VCaP (cell line): Measurements from ENCODE around the gene SH2D1B.
"Not testable (repeated sequence)": the region's sequence is repeated elsewhere in the genome, so short reads cannot be mapped to it uniquely, and the experiment has no call there.

Source experiments
- H3K27ac ChIP-seq: fragments of 450-650 bp; 2 replicates; pipeline ENCODE4 v1.5.1; 2017
- CTCF ChIP-seq: fragments of 450-650 bp; conservative IDR thresholded peaks from 2 replicates; pipeline ENCODE4 v1.5.1; 2017; ENCODE audit warnings: mild to moderate bottlenecking, moderate library complexity

Gene SH2D1B

GRCh38 chr1:162412002-162412401, at the start of gene SH2D1B:
TSS of gene SH2D1B (minus strand) at chr1:162412136. CDS start at chr1:162412016, 120 bp downstream.
- no peak for TF ChIP-seq CTCF
- no peak within 1 kb of the TSS for H3K27ac ChIP-seq

GRCh38 chr1:162458236-162458635, 46.3 kb upstream of the SH2D1B start:
- TF ChIP-seq CTCF, result no peak
- H3K27ac ChIP-seq, result no peak overlapping the region

GRCh38 chr1:162456323-162456722, 44.4 kb upstream of the SH2D1B start:
- TF ChIP-seq CTCF, result no peak
- H3K27ac ChIP-seq, result no peak overlapping the region

- H3K27ac ChIP-seq, result not testable (repeated sequence)
These were observed 42.4 kb upstream of the SH2D1B start for GRCh38 chr1:162454361-162454760.

- no peak overlapping the region for H3K27ac ChIP-seq
- TF ChIP-seq CTCF, result no peak
These were observed 35.0 kb upstream of the SH2D1B start for GRCh38 chr1:162446946-162447345.

- H3K27ac ChIP-seq, result no peak overlapping the region
- TF ChIP-seq CTCF, result no peak
These were observed 33.0 kb upstream of the SH2D1B start for GRCh38 chr1:162444903-162445302.

- H3K27ac ChIP-seq, result not testable (repeated sequence)
These were observed 21.2 kb upstream of the SH2D1B start for GRCh38 chr1:162432977-162433713.

GRCh38 chr1:162430583-162430982, 18.6 kb upstream of the SH2D1B start:
- TF ChIP-seq CTCF, result no peak
- H3K27ac ChIP-seq, result no peak overlapping the region
